ENCODE results near the gene C17orf113. TPM values are rescaled to one million over a fixed set of nuclear protein-coding genes. Genes with fewer than 3 reads are reported as not detected.

Gene C17orf113
- total and polyA plus RNA-seq, 11 donors: 0.24 to 1.2 (median 0.72) TPM

GRCh38 chr17:42087042-42087701, 36.8 kb upstream of the C17orf113 start:
- Histone ChIP-seq H3K36me3 (no peaks in the 10 kb centered on the region), H3K9me3 (no peaks in the 10 kb centered on the region), H3K27ac (no peak overlapping the region), H3K27me3 (peaks cover 0 to 17% (median 3%) of the 10 kb centered on the region in 9 donors), H3K4me1 (no peaks in the 10 kb centered on the region), H3K4me3 (no peak overlapping the region)
- 78 to 84% (median 80%) methylated on average over 7 of the region's 7 CpGs for WGBS, 4 donors
- no peak for ATAC-seq
- no peak for DNase-seq
- TF ChIP-seq, protein P1, sequence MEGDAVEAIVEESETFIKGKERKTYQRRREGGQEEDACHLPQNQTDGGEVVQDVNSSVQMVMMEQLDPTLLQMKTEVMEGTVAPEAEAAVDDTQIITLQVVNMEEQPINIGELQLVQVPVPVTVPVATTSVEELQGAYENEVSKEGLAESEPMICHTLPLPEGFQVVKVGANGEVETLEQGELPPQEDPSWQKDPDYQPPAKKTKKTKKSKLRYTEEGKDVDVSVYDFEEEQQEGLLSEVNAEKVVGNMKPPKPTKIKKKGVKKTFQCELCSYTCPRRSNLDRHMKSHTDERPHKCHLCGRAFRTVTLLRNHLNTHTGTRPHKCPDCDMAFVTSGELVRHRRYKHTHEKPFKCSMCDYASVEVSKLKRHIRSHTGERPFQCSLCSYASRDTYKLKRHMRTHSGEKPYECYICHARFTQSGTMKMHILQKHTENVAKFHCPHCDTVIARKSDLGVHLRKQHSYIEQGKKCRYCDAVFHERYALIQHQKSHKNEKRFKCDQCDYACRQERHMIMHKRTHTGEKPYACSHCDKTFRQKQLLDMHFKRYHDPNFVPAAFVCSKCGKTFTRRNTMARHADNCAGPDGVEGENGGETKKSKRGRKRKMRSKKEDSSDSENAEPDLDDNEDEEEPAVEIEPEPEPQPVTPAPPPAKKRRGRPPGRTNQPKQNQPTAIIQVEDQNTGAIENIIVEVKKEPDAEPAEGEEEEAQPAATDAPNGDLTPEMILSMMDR (IDR thresholded peaks at IDR 0.05): no peak
- TF ChIP-seq POLR2A (IDR thresholded peaks at IDR 0.05): no peak
- intact Hi-C loops (cut with DNase I): no loop called here

DNA sequence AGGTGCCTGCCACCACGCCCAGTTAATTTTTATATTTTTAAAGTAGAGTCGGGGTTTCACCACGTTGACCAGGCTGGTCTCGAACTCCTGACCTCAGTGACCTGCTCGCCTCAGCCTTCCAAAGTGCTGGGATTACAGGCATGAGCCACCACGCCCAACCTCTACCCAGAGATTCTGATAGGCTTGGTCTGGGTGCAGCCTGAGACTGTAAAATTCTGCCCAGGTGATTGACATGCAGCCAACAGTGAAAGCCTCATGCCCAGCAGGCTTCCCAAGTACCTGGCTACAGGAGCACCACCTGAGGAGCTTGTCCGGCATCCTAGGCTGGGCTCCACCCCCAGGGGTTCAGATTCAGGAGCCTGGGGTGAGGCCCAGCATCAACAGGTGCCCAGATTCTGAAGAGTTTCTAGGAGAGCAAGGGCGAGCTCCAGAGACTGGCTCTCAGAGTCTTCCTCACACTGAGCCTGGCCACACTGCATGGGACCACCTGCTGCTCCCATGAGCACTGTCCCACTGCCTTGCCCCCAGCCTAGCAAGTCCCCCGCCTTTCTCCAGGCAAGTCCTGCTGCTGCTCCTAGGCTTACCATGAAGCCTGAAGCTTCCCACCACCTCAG, 31.2 kb upstream of the C17orf113 start:
- intact Hi-C loops (cut with DNase I): no loop called here
- H3K9me3 ChIP-seq: no peaks in the 10 kb centered on the region
- TF ChIP-seq, protein P1 (IDR thresholded peaks at IDR 0.05): no peak
- no peak for TF ChIP-seq POLR2A (IDR thresholded peaks at IDR 0.05)
- WGBS, 4 donors: 86 to 93% (median 89%) methylated on average over 7 to 9 of the region's 9 CpGs
- no peak overlapping the region for H3K4me3 ChIP-seq
- no peaks in the 10 kb centered on the region for H3K36me3 ChIP-seq
- no peaks in the 10 kb centered on the region for H3K4me1 ChIP-seq
- no peak for ATAC-seq
- H3K27me3 ChIP-seq: peaks cover 0 to 3% (median 0%) of the 10 kb centered on the region in 9 donors
- no peak overlapping the region for H3K27ac ChIP-seq
- no peak for DNase-seq

DNA sequence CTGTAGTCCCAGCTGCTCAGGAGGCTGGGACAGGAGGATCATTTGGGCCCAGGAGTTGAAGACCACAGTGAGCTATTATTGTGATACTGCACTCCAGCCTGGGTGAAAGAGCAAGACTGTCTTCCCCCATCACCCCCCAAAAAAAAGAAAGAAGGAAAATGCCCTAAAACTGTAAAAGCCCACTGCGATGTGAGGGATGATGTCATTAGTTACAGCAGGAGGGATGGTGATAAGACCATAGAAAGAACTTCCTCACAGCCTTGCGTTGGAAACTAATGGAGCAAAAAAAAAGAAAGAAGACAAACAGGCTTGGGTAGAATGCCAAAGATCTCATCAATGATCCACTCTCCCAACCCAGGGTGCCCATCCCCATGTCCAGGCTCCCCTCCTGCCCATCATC, 29.1 kb upstream of the C17orf113 start:
- ATAC-seq (no peak), DNase-seq (no peak)
- H3K27ac ChIP-seq: no peak overlapping the region
- H3K4me3 ChIP-seq: no peak overlapping the region
- TF ChIP-seq POLR2A (IDR thresholded peaks at IDR 0.05): no peak
- TF ChIP-seq, protein P1 (IDR thresholded peaks at IDR 0.05): no peak
- H3K9me3 ChIP-seq: no peaks in the 10 kb centered on the region
- H3K27me3 ChIP-seq: no peaks in the 10 kb centered on the region
- H3K36me3 ChIP-seq: no peaks in the 10 kb centered on the region
- H3K4me1 ChIP-seq: no peaks in the 10 kb centered on the region
- WGBS, 4 donors: 62 to 71% (median 69%) methylated on average over 2 of the region's 2 CpGs
- intact Hi-C loops (cut with DNase I): no loop called here

DNA sequence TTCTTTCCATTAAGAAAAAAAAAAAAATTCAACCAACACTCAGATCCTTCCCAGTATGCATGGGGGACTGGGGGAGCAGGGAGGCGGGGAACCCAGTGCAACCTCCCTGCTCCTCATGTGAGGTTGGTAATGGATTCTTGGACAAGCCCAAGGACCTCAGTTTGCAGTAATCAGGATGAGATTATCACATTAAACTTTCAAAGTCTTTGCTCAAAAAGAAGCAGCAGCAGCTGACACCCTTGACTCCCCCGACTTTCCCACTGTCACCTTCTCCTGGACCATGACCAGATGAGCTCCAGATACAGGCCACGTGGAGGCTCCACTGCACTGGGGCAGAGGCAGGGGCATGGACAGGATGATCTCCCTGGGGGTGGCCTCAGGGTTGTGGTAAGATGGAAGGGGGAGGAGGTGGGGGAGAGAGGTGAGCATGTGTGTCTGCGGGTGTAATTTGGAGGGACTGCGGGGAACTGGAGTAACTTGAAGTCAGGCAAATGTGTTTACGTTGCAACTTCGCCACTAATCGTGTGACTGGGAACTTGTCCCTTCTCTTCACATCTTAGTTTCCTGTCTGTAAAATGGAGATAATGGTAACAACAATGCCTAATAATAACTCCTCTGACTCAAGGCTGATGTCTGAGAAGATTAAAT, 28.1 kb upstream of the C17orf113 start:
- peaks cover 0 to 6% (median 0%) of the 10 kb centered on the region in 9 donors for H3K27me3 ChIP-seq
- H3K36me3 ChIP-seq: no peaks in the 10 kb centered on the region
- no peaks in the 10 kb centered on the region for H3K9me3 ChIP-seq
- TF ChIP-seq, protein P1 (IDR thresholded peaks at IDR 0.05): no peak
- no peak for TF ChIP-seq POLR2A (IDR thresholded peaks at IDR 0.05)
- no peak overlapping the region for H3K27ac ChIP-seq
- WGBS, 4 donors: 46 to 56% (median 55%) methylated on average over 8 of the region's 8 CpGs
- DNase-seq (no peak), ATAC-seq (no peak)
- intact Hi-C loops (cut with DNase I): no loop called here
- H3K4me1 ChIP-seq: no peaks in the 10 kb centered on the region
- no peak overlapping the region for H3K4me3 ChIP-seq

All from heart left ventricle (tissue), 16 donors.